HepG2 (cell line): ENCODE results near the gene P3H4. TPM values are rescaled to one million over a fixed set of nuclear protein-coding genes. Genes with fewer than 3 reads are reported as not detected.
A peak's percentile ranks its signal among the peaks of the same experiment; 100 is the strongest.

Source experiments
- ATF5 ChIP-seq: sonication (generic); formaldehyde crosslinking; IDR thresholded peaks from 2 replicates; pipeline ENCODE4 v1.4.0; 2020; ENCODE audit warnings: mild to moderate bottlenecking, low read depth, missing genetic modification reagents
- BRD4 ChIP-seq: sonication (generic); formaldehyde crosslinking; IDR thresholded peaks from 2 replicates; pipeline ENCODE4 v1.4.0; 2020; ENCODE audit warnings: missing genetic modification reagents
- CAMTA2 ChIP-seq: sonication (generic); formaldehyde crosslinking; IDR thresholded peaks from 2 replicates; pipeline ENCODE4 v1.4.0; 2020; ENCODE audit warnings: mild to moderate bottlenecking, missing genetic modification reagents, borderline replicate concordance
- CENPT ChIP-seq: sonication (generic); formaldehyde crosslinking; IDR thresholded peaks from 2 replicates; pipeline ENCODE4 v1.8.0; 2022; ENCODE audit warnings: low read depth, mild to moderate bottlenecking, moderate library complexity, missing genetic modification reagents
- DPF2 ChIP-seq: sonication (generic); formaldehyde crosslinking; IDR thresholded peaks from 2 replicates; pipeline ENCODE4 v1.4.0; 2020; ENCODE audit warnings: mild to moderate bottlenecking, low read depth, missing genetic modification reagents, borderline replicate concordance
- FOXK1 ChIP-seq: sonication (generic); formaldehyde crosslinking; IDR thresholded peaks from 2 replicates; pipeline ENCODE4 v1.4.0; 2020; ENCODE audit warnings: low read depth, missing genetic modification reagents, borderline replicate concordance
- HNF4A ChIP-seq: sonication (generic); formaldehyde crosslinking; IDR thresholded peaks from 2 replicates; pipeline ENCODE4 v1.4.0; 2020; ENCODE audit warnings: missing genetic modification reagents
- JDP2 ChIP-seq: sonication (generic); formaldehyde crosslinking; IDR thresholded peaks from 2 replicates; pipeline ENCODE4 v1.8.1; 2022; ENCODE audit warnings: missing genetic modification reagents, borderline replicate concordance
- MEIS1 ChIP-seq: sonication (generic); formaldehyde crosslinking; IDR thresholded peaks from 2 replicates; pipeline ENCODE4 v1.9.0; 2021; ENCODE audit warnings: mild to moderate bottlenecking, missing genetic modification reagents, moderate library complexity, borderline replicate concordance
- MZF1 ChIP-seq: sonication (generic); formaldehyde crosslinking; IDR thresholded peaks from 2 replicates; pipeline ENCODE4 v1.8.1; 2023; ENCODE audit warnings: mild to moderate bottlenecking, missing genetic modification reagents, borderline replicate concordance
- NONO ChIP-seq, 2 experiments: fragments of 450-650 bp in 1 of 2; sonication (generic) in 1 of 2; formaldehyde crosslinking in 1 of 2; IDR thresholded peaks in 1 of 2; conservative IDR thresholded peaks in 1 of 2; 2 replicates each; pipeline versions ENCODE4 v1.6.1 to v1.8.0; 2017 to 2022; ENCODE audit warnings: mild to moderate bottlenecking in 1 of 2, missing genetic modification reagents in 1 of 2, moderate library complexity in 1 of 2
- PLSCR1 ChIP-seq: sonication (generic); formaldehyde crosslinking; IDR thresholded peaks from 2 replicates; pipeline ENCODE4 v1.5.0; 2020; ENCODE audit warnings: missing genetic modification reagents, mild to moderate bottlenecking, borderline replicate concordance
- RAD21 ChIP-seq: fragments of 450-650 bp; formaldehyde crosslinking; IDR thresholded peaks from 2 replicates; pipeline ENCODE4 v1.5.0; 2020; ENCODE audit warnings: mild to moderate bottlenecking
- SKI ChIP-seq: fragments of 450-650 bp; IDR thresholded peaks from one replicate; pipeline ENCODE4 v1.6.1; 2018; ENCODE audit warnings: mild to moderate bottlenecking; ENCODE audit not compliant: partially characterized antibody
- THAP7 ChIP-seq: sonication (generic); formaldehyde crosslinking; IDR thresholded peaks from 2 replicates; pipeline ENCODE4 v1.8.1; 2023; ENCODE audit warnings: mild to moderate bottlenecking, missing genetic modification reagents
- ZBTB37 ChIP-seq: sonication (generic); formaldehyde crosslinking; IDR thresholded peaks from 2 replicates; pipeline ENCODE4 v1.4.0; 2020; ENCODE audit warnings: mild to moderate bottlenecking, missing genetic modification reagents
- ZFX ChIP-seq: sonication (generic); formaldehyde crosslinking; IDR thresholded peaks from 2 replicates; pipeline ENCODE4 v1.4.0; 2020; ENCODE audit warnings: mild to moderate bottlenecking, low read depth, missing genetic modification reagents, moderate library complexity
- ZNF687 ChIP-seq: sonication (generic); formaldehyde crosslinking; IDR thresholded peaks from 2 replicates; pipeline ENCODE4 v1.5.1; 2020; ENCODE audit warnings: mild to moderate bottlenecking, missing genetic modification reagents, moderate library complexity
- ZNF746 ChIP-seq: sonication (generic); formaldehyde crosslinking; IDR thresholded peaks from 2 replicates; pipeline ENCODE4 v1.8.0; 2022; ENCODE audit warnings: mild to moderate bottlenecking, missing genetic modification reagents
- ZSCAN12 ChIP-seq: sonication (generic); formaldehyde crosslinking; IDR thresholded peaks from 2 replicates; pipeline ENCODE4 v1.9.0; 2021; ENCODE audit warnings: mild to moderate bottlenecking, missing genetic modification reagents
- ZSCAN25 ChIP-seq: sonication (generic); formaldehyde crosslinking; IDR thresholded peaks from 2 replicates; pipeline ENCODE4 v1.8.0; 2022; ENCODE audit warnings: mild to moderate bottlenecking, missing genetic modification reagents
- polyA plus RNA-seq, 8 experiments: library from polyadenylated mRNA; depleted of rRNA in 3 of 8; stranded (reverse) in 7 of 8; unstranded in 1 of 8; fragments of >200 nt; fragmentation: Illumina TruSeq in 4 of 8; extraction: Trizol in 4 of 8; gene quantifications; 2 replicates each; pipeline versions ENCODE4 v1.2.1 to v1.2.3, GENCODE V29; 2011 to 2016; ENCODE audit warnings: low read depth in 4 of 8, missing spikeins in 1 of 8, mixed read lengths in 1 of 8; ENCODE audit not compliant: insufficient read depth in 1 of 8
- total RNA-seq, 5 experiments: library from RNA; depleted of rRNA; stranded (reverse); fragments of >200 nt; fragmentation: Illumina TruSeq; extraction: Trizol; gene quantifications; 2 replicates each; pipeline ENCODE4 v1.2.3, GENCODE V29; 2016; ENCODE audit warnings: low read depth in 1 of 5

The P3H4 gene
- total and polyA plus RNA-seq, 2 of the 13 experiments (the other 11 are each of a cell fraction or from before 2014, with no cell fraction given), result 37.1 to 50.6 TPM

GRCh38 chr17:41800601-41801373, 11.0 kb downstream of the P3H4 start (continued):
- TF ChIP-seq ZNF687 (CRISPR knock-in tag), result peak; percentile 75
- TF ChIP-seq ZFX (CRISPR knock-in tag), result peak; percentile 59; the same call in 1 of the 2 replicates
- TF ChIP-seq SKI, result peak; percentile 25
- no peak for TF ChIP-seq ATF5
- TF ChIP-seq CAMTA2 (CRISPR knock-in tag), result no peak
- TF ChIP-seq DPF2, result no peak
- TF ChIP-seq FOXK1 (CRISPR knock-in tag), result no peak
- TF ChIP-seq HNF4A (CRISPR knock-in tag), result peak; percentile 83
- no peak for TF ChIP-seq ZSCAN12
- TF ChIP-seq NONO (IDR thresholded peaks at IDR 0.05), result no peak
- TF ChIP-seq NONO (CRISPR knock-in tag; conservative IDR thresholded peaks at IDR 0.05), result peak; percentile 70; the same call in 1 of the 2 replicates
- 0 out of 2 replicates have a peak, but pooled peaks have one; percentile 10 for TF ChIP-seq THAP7 (CRISPR knock-in tag)
- TF ChIP-seq JDP2 (CRISPR knock-in tag), result no peak
- 0 out of 2 replicates have a peak, but pooled peaks have one; percentile 25 for TF ChIP-seq MEIS1 (CRISPR knock-in tag)
- no peak for TF ChIP-seq ZBTB37 (CRISPR knock-in tag)
- no peak for TF ChIP-seq MZF1 (CRISPR knock-in tag)
- no peak for TF ChIP-seq CENPT (CRISPR knock-in tag)
- no peak; the same call in 1 of the 2 replicates for TF ChIP-seq ZSCAN25 (CRISPR knock-in tag)
- no peak; the same call in 1 of the 2 replicates for TF ChIP-seq ZNF746 (CRISPR knock-in tag)
- no peak for TF ChIP-seq RAD21 (CRISPR knock-in tag)
- TF ChIP-seq PLSCR1 (CRISPR knock-in tag), result no peak
- TF ChIP-seq BRD4, result no peak
